Measurements from ENCODE around the gene ORC1. TPM values are rescaled to one million over a fixed set of nuclear protein-coding genes. Genes with fewer than 3 reads are reported as not detected.

Gene ORC1
- total and polyA plus RNA-seq, 2 of the 8 experiments (the other 6 are each of a cell fraction or from before 2014, with no cell fraction given) = 36.9 to 49.0 TPM

- H2BK15ac ChIP-seq (ENCODE audit: low read length) = no peak overlapping the region
- H4K8ac ChIP-seq (ENCODE audit: extremely low read depth, insufficient read depth, low read length) = no peak overlapping the region
- H3K18ac ChIP-seq (ENCODE audit: extremely low read depth, low read length) = no peak overlapping the region
- H4K91ac ChIP-seq (replicated peaks; ENCODE audit: insufficient read length, low read length) = no peak overlapping the region
- DNase-seq (ENCODE audit: low read depth in 1 of 2, low spot score in 2 of 2) (no peak), FAIRE-seq (no peak)
- H3K4me2 ChIP-seq (ENCODE audit: insufficient read depth in 1 of 2, low read depth in 2 of 2, low read length in 2 of 2) = no peak overlapping the region
- peaks cover 0 to 9% (median 4%) of the 10 kb centered on the region in 4 experiments; a peak in 6 of 7 replicates for H3K4me1 ChIP-seq (replicated peaks in 1 of 4; ENCODE audit: control insufficient read depth in 3 of 4, insufficient read depth in 4 of 4, low read length in 3 of 4)
- no peak overlapping the region for H3K4ac ChIP-seq (replicated peaks; ENCODE audit: insufficient read length, low read depth, low read length)
- H2BK20ac ChIP-seq (ENCODE audit: low read length) = no peak overlapping the region
- H3K56ac ChIP-seq (replicated peaks; ENCODE audit: insufficient read length, low read depth, low read length) = no peak overlapping the region
- CTCF ChIA-PET (ENCODE audit: partially characterized antibody) = interaction anchor here (0.6 to 2.0 kb wide), 5 partner anchors 10 to 1436 kb away, joined by 3 to 9 read pairs (median 4); no protein-coding TSS in a partner anchor
- H3K23ac ChIP-seq (ENCODE audit: insufficient read length) = no peak overlapping the region
- peaks cover 0 to 5% of the 10 kb centered on the region in 2 experiments; a peak in 1 of 4 replicates for H3K79me2 ChIP-seq (ENCODE audit: control insufficient read depth in 1 of 2, insufficient read depth in 2 of 2, low read length in 2 of 2)
- no peak overlapping the region for H3K27ac ChIP-seq (ENCODE audit: low read depth, low read length)
- H4K5ac ChIP-seq (ENCODE audit: insufficient read length, low read depth, low read length) = no peak overlapping the region
- H4K20me1 ChIP-seq (replicated peaks in 1 of 2; ENCODE audit: control insufficient read depth in 1 of 2, insufficient read depth in 2 of 2, low read length in 2 of 2) = peaks cover 3 to 12% of the 10 kb centered on the region in 2 experiments
- peaks cover 8% of the 10 kb centered on the region for H3K23me2 ChIP-seq (ENCODE audit: low read depth, low read length)
- H2BK5ac ChIP-seq (ENCODE audit: low read depth, low read length) = no peak overlapping the region
- no peak overlapping the region for H2AK5ac ChIP-seq (ENCODE audit: low read depth, low read length)
- no peak overlapping the region for H3K9ac ChIP-seq (replicated peaks in 1 of 4; ENCODE audit: extremely low read depth in 1 of 4, low read depth in 3 of 4, low read length in 3 of 4)
- H3K14ac ChIP-seq (ENCODE audit: insufficient read length) = no peak overlapping the region
- no peak overlapping the region for H3K4me3 ChIP-seq (ENCODE audit: extremely low read depth in 1 of 4, insufficient read depth in 2 of 4, low read depth in 3 of 4, low read length in 4 of 4)
- no peak overlapping the region for H2AFZ ChIP-seq (ENCODE audit: low read length)
- H3K9me3 ChIP-seq (ENCODE audit: insufficient read depth in 2 of 2, low read depth in 1 of 2, low read length in 1 of 2) = no peaks in the 10 kb centered on the region
- no peaks in the 10 kb centered on the region for H3K27me3 ChIP-seq (replicated peaks in 1 of 4; ENCODE audit: control insufficient read depth in 3 of 4, extremely low read depth in 1 of 4, insufficient read depth in 3 of 4, low read length in 3 of 4)
- no peak overlapping the region for H2BK120ac ChIP-seq (replicated peaks; ENCODE audit: low read depth, low read length)
- no peak overlapping the region for H2BK12ac ChIP-seq (ENCODE audit: low read depth, low read length)
- 92% methylated on average over 7 of the region's 7 CpGs; no CpG with 5 or more reads in 1 of the 2 experiments for WGBS, 2 experiments (ENCODE audit: extremely low coverage in 1 of 2, insufficient coverage in 1 of 2, insufficient read length in 1 of 2, insufficient replicate concordance in 2 of 2, low coverage in 1 of 2, low lambda C conversion rate in 2 of 2, missing lambda C conversion rate in 1 of 2)
- peaks cover 20 to 65% (median 52%) of the 10 kb centered on the region in 4 experiments; a peak in 6 of 8 replicates for H3K36me3 ChIP-seq (ENCODE audit: control insufficient read depth in 2 of 4, insufficient read depth in 4 of 4, low read length in 3 of 4)
- POLR2A ChIA-PET (ENCODE audit: partially characterized antibody) = interaction anchor here (1.2 to 2.4 kb wide), 3 partner anchors 9 to 23 kb away, joined by 3 to 9 read pairs (median 3); no protein-coding TSS in a partner anchor
- peaks cover 9% of the 10 kb centered on the region; the same call in 1 of the 2 replicates for H3K79me1 ChIP-seq (ENCODE audit: low read depth, low read length)
- no peak for TF ChIP-seq CEBPB (IDR thresholded peaks at IDR 0.05; ENCODE audit: low read depth, low read length)
- no peak for TF ChIP-seq NRF1 (IDR thresholded peaks at IDR 0.05; ENCODE audit: low read depth, low read length)
- TF ChIP-seq BACH1 (IDR thresholded peaks at IDR 0.05; ENCODE audit: low read length) = no peak
- no peak for TF ChIP-seq GTF2F1 (IDR thresholded peaks at IDR 0.05; ENCODE audit: borderline replicate concordance, low read depth, low read length)
- TF ChIP-seq SP4 (IDR thresholded peaks at IDR 0.05; ENCODE audit: low read length) = no peak
- no peak for TF ChIP-seq SIRT6 (IDR thresholded peaks at IDR 0.05; ENCODE audit: low read length)
Measured at GRCh38 chr1:52360595-52360968, 43.6 kb downstream of the ORC1 start.
